ENCODE measurements around the gene CNN3. TPM values are rescaled to one million over a fixed set of nuclear protein-coding genes. Genes with fewer than 3 reads are reported as not detected.
A peak's percentile ranks its signal among the peaks of the same experiment; 100 is the strongest.

CNN3 gene
- total RNA-seq, 1 experiment from 2014 or later, result 183 TPM

DNA sequence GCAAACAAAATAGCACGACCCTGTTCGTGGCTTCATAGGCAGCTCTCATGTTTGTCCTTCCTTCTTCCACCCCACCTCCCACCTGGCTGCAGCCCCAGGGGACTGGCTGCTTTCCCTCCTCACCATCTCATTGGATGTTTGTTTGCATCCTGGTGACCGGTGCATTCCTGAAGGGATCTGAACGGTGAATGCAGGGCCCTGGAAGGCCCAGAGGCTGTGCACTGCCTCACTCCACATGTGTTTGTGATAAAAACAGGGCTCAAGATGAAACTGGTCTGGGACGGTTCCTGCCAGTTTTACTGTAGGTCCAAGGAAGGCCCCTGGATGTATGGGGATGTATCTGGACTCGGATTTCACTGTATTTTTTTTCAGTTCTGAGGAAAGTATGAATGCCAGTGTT lies 42.8 kb downstream of the CNN3 start:
- Mint-ChIP-seq H3K27me3 (ENCODE audit: low read depth) (peaks cover 4% of the 10 kb centered on the region), H3K27ac (peak overlapping the region; percentile 86), H3K36me3 (no peaks in the 10 kb centered on the region), H3K4me1 (peaks cover 61% of the 10 kb centered on the region), H3K4me3 (no peak overlapping the region), H3K9me3 (no peaks in the 10 kb centered on the region)
- ChIA-PET POLR2A (interaction anchor here (1.0 kb wide), 2 partner anchors 30 to 43 kb away, joined by 3 read pairs; partner anchors contain the start of gene CNN3), CTCF (no interaction called here)
- peak; percentile 71 for DNase-seq (ENCODE audit: low spot score)
- TF ChIP-seq ZBTB21 (CRISPR knock-in tag; IDR thresholded peaks at IDR 0.05; ENCODE audit: borderline replicate concordance) (0 out of 2 replicates have a peak, but pooled peaks have one; percentile 39), ERG (CRISPR knock-in tag; IDR thresholded peaks at IDR 0.05) (0 out of 2 replicates have a peak, but pooled peaks have one; percentile 62), ZNF138 (CRISPR knock-in tag; conservative IDR thresholded peaks at IDR 0.05) (no peak)
- TF ChIP-seq, protein P1, sequence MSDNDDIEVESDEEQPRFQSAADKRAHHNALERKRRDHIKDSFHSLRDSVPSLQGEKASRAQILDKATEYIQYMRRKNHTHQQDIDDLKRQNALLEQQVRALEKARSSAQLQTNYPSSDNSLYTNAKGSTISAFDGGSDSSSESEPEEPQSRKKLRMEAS (CRISPR knock-in tag; IDR thresholded peaks at IDR 0.05), result peak; percentile 14; the same call in 1 of the 2 replicates
- ATAC-seq, result peak; percentile 87

DNA sequence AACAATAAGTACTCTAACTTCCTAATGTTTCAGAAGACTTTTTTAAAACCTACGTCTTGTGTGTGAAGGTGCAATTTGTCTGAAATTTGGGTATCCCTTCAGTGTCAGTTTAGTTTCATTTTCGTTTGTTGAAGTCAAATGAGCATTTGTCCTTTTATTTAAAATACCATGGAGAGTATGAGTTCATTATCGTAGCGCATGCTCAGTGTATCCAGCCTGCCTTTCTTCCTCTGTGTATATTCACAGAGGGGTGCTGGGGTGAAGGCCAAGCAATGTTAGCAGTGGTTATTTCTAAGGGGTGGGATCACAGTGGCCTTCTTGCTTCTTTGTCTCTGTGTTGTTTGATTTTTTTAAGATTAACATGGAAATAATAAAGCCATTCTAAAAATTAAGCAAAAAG lies 43.2 kb downstream of the CNN3 start:
- H3K4me3 Mint-ChIP-seq, result no peak overlapping the region

GRCh38 chr1:94878329-94878728 lies 48.6 kb downstream of the CNN3 start:
- no peak for ATAC-seq
- Mint-ChIP-seq H3K27ac (no peak overlapping the region), H3K36me3 (no peaks in the 10 kb centered on the region), H3K4me3 (no peak overlapping the region), H3K9me3 (peaks cover 3% of the 10 kb centered on the region; the same call in 1 of the 2 replicates), H3K4me1 (peaks cover 9% of the 10 kb centered on the region), H3K27me3 (ENCODE audit: low read depth) (peaks cover 7% of the 10 kb centered on the region)
- ChIA-PET POLR2A (no interaction called here), CTCF (no interaction called here)
- DNase-seq (ENCODE audit: low spot score), result no peak
- no peak for TF ChIP-seq ZNF263 (CRISPR knock-in tag; IDR thresholded peaks at IDR 0.05; ENCODE audit: low read depth)
- TF ChIP-seq, protein P2, sequence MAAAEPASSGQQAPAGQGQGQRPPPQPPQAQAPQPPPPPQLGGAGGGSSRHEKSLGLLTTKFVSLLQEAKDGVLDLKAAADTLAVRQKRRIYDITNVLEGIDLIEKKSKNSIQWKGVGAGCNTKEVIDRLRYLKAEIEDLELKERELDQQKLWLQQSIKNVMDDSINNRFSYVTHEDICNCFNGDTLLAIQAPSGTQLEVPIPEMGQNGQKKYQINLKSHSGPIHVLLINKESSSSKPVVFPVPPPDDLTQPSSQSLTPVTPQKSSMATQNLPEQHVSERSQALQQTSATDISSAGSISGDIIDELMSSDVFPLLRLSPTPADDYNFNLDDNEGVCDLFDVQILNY (CRISPR knock-in tag; IDR thresholded peaks at IDR 0.05), result no peak
- TF ChIP-seq ZNF532 (CRISPR knock-in tag; IDR thresholded peaks at IDR 0.05; ENCODE audit: borderline replicate concordance), result no peak
- no peak for TF ChIP-seq NR3C1 (CRISPR knock-in tag; conservative IDR thresholded peaks at IDR 0.05; ENCODE audit: low read depth)

More for the DNA sequence above, 43.2 kb downstream of the CNN3 start:
- Mint-ChIP-seq H3K9me3 (no peaks in the 10 kb centered on the region), H3K36me3 (no peaks in the 10 kb centered on the region), H3K27me3 (ENCODE audit: low read depth) (peaks cover 4% of the 10 kb centered on the region), H3K27ac (peak overlapping the region; percentile 86; the same call in 1 of the 2 replicates), H3K4me1 (peaks cover 57% of the 10 kb centered on the region)
- ChIA-PET POLR2A (interaction anchor here (1.0 kb wide), 2 partner anchors 29 to 43 kb away, joined by 3 read pairs; partner anchors contain the start of gene CNN3), CTCF (no interaction called here)
- DNase-seq (ENCODE audit: low spot score) (no peak), ATAC-seq (peak; percentile 12)
- TF ChIP-seq E2F1 (CRISPR knock-in tag; IDR thresholded peaks at IDR 0.05) (no peak), NFYB (CRISPR knock-in tag; conservative IDR thresholded peaks at IDR 0.05; ENCODE audit: low read depth) (no peak), SMAD4 (CRISPR knock-in tag; IDR thresholded peaks at IDR 0.05) (no peak), ZNF138 (CRISPR knock-in tag; conservative IDR thresholded peaks at IDR 0.05) (no peak), IRF2 (CRISPR knock-in tag; IDR thresholded peaks at IDR 0.05; ENCODE audit: borderline replicate concordance, low read depth) (no peak)
- TF ChIP-seq, protein P3, sequence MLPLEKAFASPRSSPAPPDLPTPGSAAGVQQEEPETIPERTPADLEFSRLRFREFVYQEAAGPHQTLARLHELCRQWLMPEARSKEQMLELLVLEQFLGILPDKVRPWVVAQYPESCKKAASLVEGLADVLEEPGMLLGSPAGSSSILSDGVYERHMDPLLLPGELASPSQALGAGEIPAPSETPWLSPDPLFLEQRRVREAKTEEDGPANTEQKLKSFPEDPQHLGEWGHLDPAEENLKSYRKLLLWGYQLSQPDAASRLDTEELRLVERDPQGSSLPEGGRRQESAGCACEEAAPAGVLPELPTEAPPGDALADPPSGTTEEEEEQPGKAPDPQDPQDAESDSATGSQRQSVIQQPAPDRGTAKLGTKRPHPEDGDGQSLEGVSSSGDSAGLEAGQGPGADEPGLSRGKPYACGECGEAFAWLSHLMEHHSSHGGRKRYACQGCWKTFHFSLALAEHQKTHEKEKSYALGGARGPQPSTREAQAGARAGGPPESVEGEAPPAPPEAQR (CRISPR knock-in tag; IDR thresholded peaks at IDR 0.05), result no peak
- TF ChIP-seq, protein P4, sequence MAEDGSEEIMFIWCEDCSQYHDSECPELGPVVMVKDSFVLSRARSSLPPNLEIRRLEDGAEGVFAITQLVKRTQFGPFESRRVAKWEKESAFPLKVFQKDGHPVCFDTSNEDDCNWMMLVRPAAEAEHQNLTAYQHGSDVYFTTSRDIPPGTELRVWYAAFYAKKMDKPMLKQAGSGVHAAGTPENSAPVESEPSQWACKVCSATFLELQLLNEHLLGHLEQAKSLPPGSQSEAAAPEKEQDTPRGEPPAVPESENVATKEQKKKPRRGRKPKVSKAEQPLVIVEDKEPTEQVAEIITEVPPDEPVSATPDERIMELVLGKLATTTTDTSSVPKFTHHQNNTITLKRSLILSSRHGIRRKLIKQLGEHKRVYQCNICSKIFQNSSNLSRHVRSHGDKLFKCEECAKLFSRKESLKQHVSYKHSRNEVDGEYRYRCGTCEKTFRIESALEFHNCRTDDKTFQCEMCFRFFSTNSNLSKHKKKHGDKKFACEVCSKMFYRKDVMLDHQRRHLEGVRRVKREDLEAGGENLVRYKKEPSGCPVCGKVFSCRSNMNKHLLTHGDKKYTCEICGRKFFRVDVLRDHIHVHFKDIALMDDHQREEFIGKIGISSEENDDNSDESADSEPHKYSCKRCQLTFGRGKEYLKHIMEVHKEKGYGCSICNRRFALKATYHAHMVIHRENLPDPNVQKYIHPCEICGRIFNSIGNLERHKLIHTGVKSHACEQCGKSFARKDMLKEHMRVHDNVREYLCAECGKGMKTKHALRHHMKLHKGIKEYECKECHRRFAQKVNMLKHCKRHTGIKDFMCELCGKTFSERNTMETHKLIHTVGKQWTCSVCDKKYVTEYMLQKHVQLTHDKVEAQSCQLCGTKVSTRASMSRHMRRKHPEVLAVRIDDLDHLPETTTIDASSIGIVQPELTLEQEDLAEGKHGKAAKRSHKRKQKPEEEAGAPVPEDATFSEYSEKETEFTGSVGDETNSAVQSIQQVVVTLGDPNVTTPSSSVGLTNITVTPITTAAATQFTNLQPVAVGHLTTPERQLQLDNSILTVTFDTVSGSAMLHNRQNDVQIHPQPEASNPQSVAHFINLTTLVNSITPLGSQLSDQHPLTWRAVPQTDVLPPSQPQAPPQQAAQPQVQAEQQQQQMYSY (CRISPR knock-in tag; IDR thresholded peaks at IDR 0.05), result no peak
